Activated CD8-positive, alpha-beta T cell treated with anti-CD3 and anti-CD28 coated beads for 36 hours (primary cell): ENCODE results near the gene OR1J2. TPM values are rescaled to one million over a fixed set of nuclear protein-coding genes. Genes with fewer than 3 reads are reported as not detected.

ENCODE experiments used
- ATAC-seq: fragments of 200-7000 bp; cut with Tn5 transposase; one replicate; pipeline ENCODE4 v1.10.0; 2021; ENCODE audit warnings: mild to moderate bottlenecking, moderate library complexity
- CTCF ChIA-PET: fragments of 350-600 bp; sonication (Branson Sonifier 250); formaldehyde crosslinking; loops from one replicate; lab custom pipeline; 2021; ENCODE audit warnings: antibody characterized with exemption; lab: Charles Lee
- POLR2A ChIA-PET: fragments of 350-600 bp; sonication (Branson Sonifier 250); formaldehyde crosslinking; loops from one replicate; lab custom pipeline; 2021; ENCODE audit warnings: antibody characterized with exemption; lab: Charles Lee
- DNase-seq: peaks from one replicate; pipeline ENCODE4 v3.0.0-alpha.2; 2020
- H3K27ac Mint-ChIP-seq: one replicate; pipeline ENCODE4 v1.8.0; 2021; ENCODE audit warnings: mild to moderate bottlenecking, mixed read lengths
- H3K27me3 Mint-ChIP-seq: one replicate; pipeline ENCODE4 v1.8.0; 2021; ENCODE audit warnings: mixed read lengths
- H3K36me3 Mint-ChIP-seq: one replicate; pipeline ENCODE4 v1.8.0; 2021; ENCODE audit warnings: low read depth, mixed read lengths
- H3K4me1 Mint-ChIP-seq: one replicate; pipeline ENCODE4 v1.8.0; 2021; ENCODE audit warnings: low read depth, mixed read lengths
- H3K4me3 Mint-ChIP-seq: one replicate; pipeline ENCODE4 v1.8.0; 2021; ENCODE audit warnings: mild to moderate bottlenecking, moderate library complexity, mixed read lengths
- H3K9me3 Mint-ChIP-seq: one replicate; pipeline ENCODE4 v1.8.0; 2021; ENCODE audit warnings: mixed read lengths
- intact Hi-C: fragments of 100-400 bp; cut with micrococcal nuclease; formaldehyde crosslinking; loops from one replicate; pipeline ENCODE4 v1.10.0; 2022
- total RNA-seq, 2 experiments: library from RNA; stranded (reverse); gene quantifications; one replicate each; pipeline ENCODE4 v1.2.3, GENCODE V29; 2021
- TF ChIP-seq, protein P1 (sequence below): fragments of 200-600 bp; IDR thresholded peaks from one replicate; pipeline ENCODE4 v1.8.0; 2022; ENCODE audit warnings: antibody characterized with exemption, mild to moderate bottlenecking

OR1J2 gene
- total RNA-seq, 2 experiments from 2014 or later = not detected

- TF ChIP-seq, protein P1, sequence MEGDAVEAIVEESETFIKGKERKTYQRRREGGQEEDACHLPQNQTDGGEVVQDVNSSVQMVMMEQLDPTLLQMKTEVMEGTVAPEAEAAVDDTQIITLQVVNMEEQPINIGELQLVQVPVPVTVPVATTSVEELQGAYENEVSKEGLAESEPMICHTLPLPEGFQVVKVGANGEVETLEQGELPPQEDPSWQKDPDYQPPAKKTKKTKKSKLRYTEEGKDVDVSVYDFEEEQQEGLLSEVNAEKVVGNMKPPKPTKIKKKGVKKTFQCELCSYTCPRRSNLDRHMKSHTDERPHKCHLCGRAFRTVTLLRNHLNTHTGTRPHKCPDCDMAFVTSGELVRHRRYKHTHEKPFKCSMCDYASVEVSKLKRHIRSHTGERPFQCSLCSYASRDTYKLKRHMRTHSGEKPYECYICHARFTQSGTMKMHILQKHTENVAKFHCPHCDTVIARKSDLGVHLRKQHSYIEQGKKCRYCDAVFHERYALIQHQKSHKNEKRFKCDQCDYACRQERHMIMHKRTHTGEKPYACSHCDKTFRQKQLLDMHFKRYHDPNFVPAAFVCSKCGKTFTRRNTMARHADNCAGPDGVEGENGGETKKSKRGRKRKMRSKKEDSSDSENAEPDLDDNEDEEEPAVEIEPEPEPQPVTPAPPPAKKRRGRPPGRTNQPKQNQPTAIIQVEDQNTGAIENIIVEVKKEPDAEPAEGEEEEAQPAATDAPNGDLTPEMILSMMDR = no peak
- ChIA-PET CTCF (no interaction called here), POLR2A (no interaction called here)
- Mint-ChIP-seq H3K36me3 (no peaks in the 10 kb centered on the region), H3K4me1 (no peaks in the 10 kb centered on the region), H3K4me3 (no peak overlapping the region), H3K27ac (no peak overlapping the region), H3K9me3 (peaks cover 6% of the 10 kb centered on the region), H3K27me3 (peaks cover 4% of the 10 kb centered on the region)
- ATAC-seq (no peak), DNase-seq (no peak)
- intact Hi-C loops = no loop called here
Measured at GRCh38 chr9:122538757-122539156, 28.2 kb downstream of the OR1J2 start.

DNA sequence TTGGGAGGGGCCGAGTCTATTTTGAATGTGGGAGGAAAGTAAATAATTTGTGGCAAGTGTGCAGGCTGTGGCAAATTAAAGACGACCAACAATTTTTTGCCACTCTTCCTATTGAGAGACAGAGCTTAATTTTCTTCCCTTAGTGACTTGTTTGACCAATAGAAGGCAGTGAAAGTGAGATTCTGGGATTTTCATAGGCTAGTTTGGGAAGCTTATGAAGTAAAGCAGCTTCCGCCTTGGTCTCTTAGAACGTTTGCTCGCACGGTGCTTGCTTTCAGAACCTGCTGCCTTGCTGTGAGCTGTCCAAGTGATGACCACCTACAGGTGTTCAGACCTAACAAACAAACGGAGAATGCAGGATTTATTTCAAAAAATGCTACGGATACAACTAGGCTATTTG, 35.6 kb downstream of the OR1J2 start:
- no peaks in the 10 kb centered on the region for H3K36me3 Mint-ChIP-seq
- POLR2A ChIA-PET = no interaction called here
- CTCF ChIA-PET = no interaction called here
- intact Hi-C loops = no loop called here
- DNase-seq (no peak), ATAC-seq (no peak)
- no peaks in the 10 kb centered on the region for H3K9me3 Mint-ChIP-seq
- H3K27me3 Mint-ChIP-seq = peaks cover 16% of the 10 kb centered on the region
- H3K27ac Mint-ChIP-seq = no peak overlapping the region
- TF ChIP-seq, protein P1 = no peak
- no peaks in the 10 kb centered on the region for H3K4me1 Mint-ChIP-seq
- H3K4me3 Mint-ChIP-seq = no peak overlapping the region

DNA sequence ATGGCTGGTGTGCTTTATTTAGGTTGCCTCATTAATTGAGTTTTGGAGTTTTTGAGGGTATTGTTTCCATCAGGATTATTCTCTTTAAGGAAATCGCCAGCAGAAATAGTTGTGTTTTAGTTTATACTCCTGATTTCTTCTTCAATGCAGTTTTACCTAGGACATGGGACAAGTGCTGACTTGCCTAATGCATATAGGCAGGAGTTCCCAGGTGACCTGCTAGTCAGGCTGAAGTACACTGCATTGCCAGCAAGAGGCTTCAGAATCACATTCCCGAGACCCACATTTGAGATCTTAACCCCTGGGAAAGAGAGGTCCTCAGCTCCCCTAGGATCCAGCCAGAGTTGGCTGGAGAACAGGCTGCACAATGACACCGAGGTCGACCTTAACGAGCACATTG, 40.8 kb downstream of the OR1J2 start:
- Mint-ChIP-seq H3K4me1 (no peaks in the 10 kb centered on the region), H3K27ac (no peak overlapping the region), H3K9me3 (no peaks in the 10 kb centered on the region), H3K4me3 (no peak overlapping the region), H3K36me3 (no peaks in the 10 kb centered on the region), H3K27me3 (peaks cover 22% of the 10 kb centered on the region)
- ChIA-PET CTCF (no interaction called here), POLR2A (no interaction called here)
- TF ChIP-seq, protein P1 = no peak
- ATAC-seq (no peak), DNase-seq (no peak)
- intact Hi-C loops = no loop called here

GRCh38 chr9:122552812-122553211, 42.2 kb downstream of the OR1J2 start, which contains the start of gene OR1N2:
Gene OR1N2, plus strand, starts transcription at chr9:122553112. Its CDS starts 100 bp downstream, at chr9:122553212.
- intact Hi-C loops = no loop called here
- Mint-ChIP-seq H3K27ac (no peak within 1 kb of the TSS), H3K4me1 (no peaks in the 10 kb centered on the region), H3K36me3 (no peaks in the 10 kb centered on the region), H3K27me3 (peaks cover 17% of the 10 kb centered on the region), H3K4me3 (no peak within 1 kb of the TSS), H3K9me3 (no peaks in the 10 kb centered on the region)
- TF ChIP-seq, protein P1 = no peak
- DNase-seq (no peak), ATAC-seq (no peak)
- ChIA-PET POLR2A (interaction anchor here (1.2 kb wide), 1 partner anchor 23 kb away, joined by 3 read pairs; no protein-coding TSS in a partner anchor), CTCF (no interaction called here)

Other genes starting within 250 kb of the OR1J2 start
- 10 to 100 TPM; 24.3 to 28.6 TPM for gene RBM18, start 246.0 kb upstream of the OR1J2 start, total RNA-seq
- gene MRRF, start 245.9 kb upstream of the OR1J2 start, total RNA-seq = 10 to 100 TPM; 69.8 to 76.0 TPM
- gene PTGS1, start 139.8 kb upstream of the OR1J2 start, total RNA-seq = under 1 TPM in 1 of 2 experiments, not detected in 1; 0.23 TPM
- gene OR1J1, start 32.9 kb upstream of the OR1J2 start, total RNA-seq = not detected
- not detected for gene OR1J4, start 8.3 kb downstream of the OR1J2 start, total RNA-seq
- gene OR1N1, start 16.5 kb downstream of the OR1J2 start, total RNA-seq = not detected
- not detected for gene OR1N2, start 42.3 kb downstream of the OR1J2 start, total RNA-seq
- not detected for gene OR1L8, start 72.6 kb downstream of the OR1J2 start, total RNA-seq
- gene OR1Q1, start 103.9 kb downstream of the OR1J2 start, total RNA-seq = not detected
- not detected for gene OR1B1, start 146.8 kb downstream of the OR1J2 start, total RNA-seq
- gene OR1L1, start 150.9 kb downstream of the OR1J2 start, total RNA-seq = not detected
- not detected for gene OR1L3, start 164.3 kb downstream of the OR1J2 start, total RNA-seq
- gene OR1L4, start 213.2 kb downstream of the OR1J2 start, total RNA-seq = not detected
- not detected for gene OR1L6, start 231.5 kb downstream of the OR1J2 start, total RNA-seq